HepG2 (cell line): ENCODE results near the gene AGT. TPM values are rescaled to one million over a fixed set of nuclear protein-coding genes. Genes with fewer than 3 reads are reported as not detected.

ENCODE experiments used
- BATF2 ChIP-seq: sonication (generic); formaldehyde crosslinking; IDR thresholded peaks from 2 replicates; pipeline ENCODE4 v1.8.0; 2022; ENCODE audit warnings: mild to moderate bottlenecking, missing genetic modification reagents, moderate library complexity
- CHD2 ChIP-seq: IDR thresholded peaks from 2 replicates; pipeline ENCODE4 v1.6.1; 2011; ENCODE audit warnings: low read depth, low read length, improper control_type of control experiment
- MEIS1 ChIP-seq: sonication (generic); formaldehyde crosslinking; IDR thresholded peaks from 2 replicates; pipeline ENCODE4 v1.9.0; 2021; ENCODE audit warnings: mild to moderate bottlenecking, missing genetic modification reagents, moderate library complexity, borderline replicate concordance
- RARA ChIP-seq: IDR thresholded peaks from 2 replicates; pipeline ENCODE4 v1.6.1; 2016; ENCODE audit warnings: missing genetic modification reagents, missing compliant biosample characterization
- SMC3 ChIP-seq: IDR thresholded peaks from 2 replicates; pipeline ENCODE4 v1.6.1; 2011; ENCODE audit warnings: low read length, improper control_type of control experiment
- SYNCRIP ChIP-seq: fragments of 200-400 bp; formaldehyde crosslinking; IDR thresholded peaks from 2 replicates; pipeline ENCODE4 v1.6.1; 2018; ENCODE audit warnings: mild to moderate bottlenecking, low read depth, low read length; ENCODE audit not compliant: insufficient read depth
- ZBTB3 ChIP-seq: sonication (generic); formaldehyde crosslinking; IDR thresholded peaks from 2 replicates; pipeline ENCODE4 v1.4.0; 2020; ENCODE audit warnings: low read depth, mild to moderate bottlenecking, moderate library complexity, missing genetic modification reagents, borderline replicate concordance
- ZFX ChIP-seq: sonication (generic); formaldehyde crosslinking; IDR thresholded peaks from 2 replicates; pipeline ENCODE4 v1.4.0; 2020; ENCODE audit warnings: mild to moderate bottlenecking, low read depth, missing genetic modification reagents, moderate library complexity
- ZMAT3 ChIP-seq: sonication (generic); formaldehyde crosslinking; conservative IDR thresholded peaks from 2 replicates; pipeline ENCODE4 v1.7.0; 2021; ENCODE audit warnings: missing genetic modification reagents
- ZNF232 ChIP-seq: sonication (generic); formaldehyde crosslinking; IDR thresholded peaks from 2 replicates; pipeline ENCODE4 v1.4.0; 2020; ENCODE audit warnings: missing genetic modification reagents, borderline replicate concordance
- ZNF3 ChIP-seq: IDR thresholded peaks from 2 replicates; pipeline ENCODE4 v1.7.0; 2017; ENCODE audit warnings: inconsistent platforms
- ZNF343 ChIP-seq: sonication (generic); formaldehyde crosslinking; IDR thresholded peaks from 2 replicates; pipeline ENCODE4 v1.4.0; 2020; ENCODE audit warnings: mild to moderate bottlenecking, missing genetic modification reagents
- ZNF382 ChIP-seq: sonication (generic); formaldehyde crosslinking; IDR thresholded peaks from 2 replicates; pipeline ENCODE4 v1.5.0; 2020; ENCODE audit warnings: missing genetic modification reagents, mild to moderate bottlenecking, borderline replicate concordance
- ZNF784 ChIP-seq: sonication (generic); formaldehyde crosslinking; IDR thresholded peaks from 2 replicates; pipeline ENCODE4 v1.5.1; 2020; ENCODE audit warnings: missing genetic modification reagents, mild to moderate bottlenecking, borderline replicate concordance
- polyA plus RNA-seq, 8 experiments: library from polyadenylated mRNA; depleted of rRNA in 3 of 8; stranded (reverse) in 7 of 8; unstranded in 1 of 8; fragments of >200 nt; fragmentation: Illumina TruSeq in 4 of 8; extraction: Trizol in 4 of 8; gene quantifications; 2 replicates each; pipeline versions ENCODE4 v1.2.1 to v1.2.3, GENCODE V29; 2011 to 2016; ENCODE audit warnings: low read depth in 4 of 8, missing spikeins in 1 of 8, mixed read lengths in 1 of 8; ENCODE audit not compliant: insufficient read depth in 1 of 8
- total RNA-seq, 5 experiments: library from RNA; depleted of rRNA; stranded (reverse); fragments of >200 nt; fragmentation: Illumina TruSeq; extraction: Trizol; gene quantifications; 2 replicates each; pipeline ENCODE4 v1.2.3, GENCODE V29; 2016; ENCODE audit warnings: low read depth in 1 of 5
- TF ChIP-seq, protein P1 (sequence below): sonication (generic); formaldehyde crosslinking; IDR thresholded peaks from 2 replicates; pipeline ENCODE4 v1.8.0; 2022; ENCODE audit warnings: mild to moderate bottlenecking, missing genetic modification reagents, borderline replicate concordance
- TF ChIP-seq, protein P2 (sequence below): sonication (generic); formaldehyde crosslinking; IDR thresholded peaks from 2 replicates; pipeline ENCODE4 v1.4.0; 2020; ENCODE audit warnings: missing genetic modification reagents
- TF ChIP-seq, protein P3 (sequence below): sonication (generic); formaldehyde crosslinking; IDR thresholded peaks from 2 replicates; pipeline ENCODE4 v1.4.0; 2020; ENCODE audit warnings: missing genetic modification reagents
- TF ChIP-seq, protein P4 (sequence below): sonication (generic); formaldehyde crosslinking; conservative IDR thresholded peaks from 2 replicates; pipeline ENCODE4 v1.4.0; 2020; ENCODE audit warnings: missing genetic modification reagents
- TF ChIP-seq, protein P5 (sequence below): fragments of 450-650 bp; IDR thresholded peaks from 2 replicates; pipeline ENCODE4 v1.6.1; 2017

The AGT gene
- total and polyA plus RNA-seq, 2 of the 13 experiments (the other 11 are each of a cell fraction or from before 2014, with no cell fraction given), result 892 to 2,071 TPM

DNA sequence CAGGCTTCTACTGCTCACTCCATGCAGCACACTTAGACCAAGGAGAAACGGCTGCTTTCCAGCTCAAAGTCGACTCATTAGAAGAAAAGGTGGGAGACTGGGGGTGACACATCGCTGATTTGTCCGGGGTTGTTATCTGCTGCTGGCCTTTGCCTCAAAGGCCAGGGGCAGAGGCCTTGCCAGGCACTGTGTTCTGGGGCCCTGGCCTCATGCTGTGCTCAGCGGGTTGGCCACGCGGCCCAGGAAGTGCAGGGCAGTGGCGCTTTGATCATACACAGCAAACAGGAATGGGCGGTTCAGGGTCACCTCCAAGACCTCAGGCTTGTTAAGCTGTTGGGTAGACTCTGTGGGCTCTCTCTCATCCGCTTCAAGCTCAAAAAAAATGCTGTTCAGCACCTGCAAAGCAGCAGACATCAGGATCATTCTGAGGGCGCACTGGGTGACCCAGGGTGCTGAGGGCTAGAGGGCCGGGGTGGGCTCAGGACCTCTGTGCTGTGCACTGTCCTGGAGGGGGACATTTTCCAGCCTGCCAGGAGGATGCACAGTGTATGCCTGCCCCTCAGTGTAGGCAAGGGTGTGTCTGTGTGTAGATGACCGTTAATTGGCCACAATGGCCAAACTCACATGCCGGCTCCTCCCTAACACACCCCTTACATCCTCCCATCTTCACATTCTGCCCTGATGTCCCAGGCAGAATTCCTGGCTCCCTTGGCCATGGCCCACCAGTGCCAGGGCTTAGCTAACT lies 10.8 kb downstream of the AGT start (continued):
- TF ChIP-seq, protein P1, sequence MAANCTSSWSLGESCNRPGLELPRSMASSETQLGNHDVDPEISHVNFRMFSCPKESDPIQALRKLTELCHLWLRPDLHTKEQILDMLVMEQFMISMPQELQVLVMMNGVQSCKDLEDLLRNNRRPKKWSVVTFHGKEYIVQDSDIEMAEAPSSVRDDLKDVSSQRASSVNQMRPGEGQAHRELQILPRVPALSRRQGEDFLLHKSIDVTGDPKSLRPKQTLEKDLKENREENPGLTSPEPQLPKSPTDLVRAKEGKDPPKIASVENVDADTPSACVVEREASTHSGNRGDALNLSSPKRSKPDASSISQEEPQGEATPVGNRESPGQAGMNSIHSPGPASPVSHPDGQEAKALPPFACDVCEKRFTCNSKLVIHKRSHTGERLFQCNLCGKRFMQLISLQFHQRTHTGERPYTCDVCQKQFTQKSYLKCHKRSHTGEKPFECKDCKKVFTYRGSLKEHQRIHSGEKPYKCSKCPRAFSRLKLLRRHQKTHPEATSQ (CRISPR knock-in tag), result peak; percentile 81; the same call in 1 of the 2 replicates
- TF ChIP-seq ZNF382 (CRISPR knock-in tag) (no peak), ZMAT3 (CRISPR knock-in tag) (peak; percentile 99), ZNF3 (0 out of 2 replicates have a peak, but pooled peaks have one; percentile 24), ZFX (peak; percentile 95), CHD2 (no peak), ZBTB3 (CRISPR knock-in tag) (no peak; the same call in 1 of the 2 replicates), ZNF343 (peak; percentile 91; the same call in 1 of the 2 replicates), SMC3 (0 out of 2 replicates have a peak, but pooled peaks have one; percentile 2), BATF2 (no peak), ZNF232 (CRISPR knock-in tag) (peak; percentile 97), MEIS1 (CRISPR knock-in tag) (peak; percentile 58; the same call in 1 of the 2 replicates), RARA (CRISPR knock-in tag) (peak; percentile 97), SYNCRIP (no peak), ZNF784 (CRISPR knock-in tag) (peak; percentile 87; the same call in 1 of the 2 replicates)
- TF ChIP-seq, protein P2, sequence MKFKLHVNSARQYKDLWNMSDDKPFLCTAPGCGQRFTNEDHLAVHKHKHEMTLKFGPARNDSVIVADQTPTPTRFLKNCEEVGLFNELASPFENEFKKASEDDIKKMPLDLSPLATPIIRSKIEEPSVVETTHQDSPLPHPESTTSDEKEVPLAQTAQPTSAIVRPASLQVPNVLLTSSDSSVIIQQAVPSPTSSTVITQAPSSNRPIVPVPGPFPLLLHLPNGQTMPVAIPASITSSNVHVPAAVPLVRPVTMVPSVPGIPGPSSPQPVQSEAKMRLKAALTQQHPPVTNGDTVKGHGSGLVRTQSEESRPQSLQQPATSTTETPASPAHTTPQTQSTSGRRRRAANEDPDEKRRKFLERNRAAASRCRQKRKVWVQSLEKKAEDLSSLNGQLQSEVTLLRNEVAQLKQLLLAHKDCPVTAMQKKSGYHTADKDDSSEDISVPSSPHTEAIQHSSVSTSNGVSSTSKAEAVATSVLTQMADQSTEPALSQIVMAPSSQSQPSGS, result peak; percentile 93
- TF ChIP-seq, protein P3, sequence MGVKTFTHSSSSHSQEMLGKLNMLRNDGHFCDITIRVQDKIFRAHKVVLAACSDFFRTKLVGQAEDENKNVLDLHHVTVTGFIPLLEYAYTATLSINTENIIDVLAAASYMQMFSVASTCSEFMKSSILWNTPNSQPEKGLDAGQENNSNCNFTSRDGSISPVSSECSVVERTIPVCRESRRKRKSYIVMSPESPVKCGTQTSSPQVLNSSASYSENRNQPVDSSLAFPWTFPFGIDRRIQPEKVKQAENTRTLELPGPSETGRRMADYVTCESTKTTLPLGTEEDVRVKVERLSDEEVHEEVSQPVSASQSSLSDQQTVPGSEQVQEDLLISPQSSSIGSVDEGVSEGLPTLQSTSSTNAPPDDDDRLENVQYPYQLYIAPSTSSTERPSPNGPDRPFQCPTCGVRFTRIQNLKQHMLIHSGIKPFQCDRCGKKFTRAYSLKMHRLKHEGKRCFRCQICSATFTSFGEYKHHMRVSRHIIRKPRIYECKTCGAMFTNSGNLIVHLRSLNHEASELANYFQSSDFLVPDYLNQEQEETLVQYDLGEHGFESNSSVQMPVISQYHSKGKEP (CRISPR knock-in tag), result peak; percentile 86; the same call in 1 of the 2 replicates
- TF ChIP-seq, protein P4, sequence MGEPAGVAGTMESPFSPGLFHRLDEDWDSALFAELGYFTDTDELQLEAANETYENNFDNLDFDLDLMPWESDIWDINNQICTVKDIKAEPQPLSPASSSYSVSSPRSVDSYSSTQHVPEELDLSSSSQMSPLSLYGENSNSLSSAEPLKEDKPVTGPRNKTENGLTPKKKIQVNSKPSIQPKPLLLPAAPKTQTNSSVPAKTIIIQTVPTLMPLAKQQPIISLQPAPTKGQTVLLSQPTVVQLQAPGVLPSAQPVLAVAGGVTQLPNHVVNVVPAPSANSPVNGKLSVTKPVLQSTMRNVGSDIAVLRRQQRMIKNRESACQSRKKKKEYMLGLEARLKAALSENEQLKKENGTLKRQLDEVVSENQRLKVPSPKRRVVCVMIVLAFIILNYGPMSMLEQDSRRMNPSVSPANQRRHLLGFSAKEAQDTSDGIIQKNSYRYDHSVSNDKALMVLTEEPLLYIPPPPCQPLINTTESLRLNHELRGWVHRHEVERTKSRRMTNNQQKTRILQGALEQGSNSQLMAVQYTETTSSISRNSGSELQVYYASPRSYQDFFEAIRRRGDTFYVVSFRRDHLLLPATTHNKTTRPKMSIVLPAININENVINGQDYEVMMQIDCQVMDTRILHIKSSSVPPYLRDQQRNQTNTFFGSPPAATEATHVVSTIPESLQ (CRISPR knock-in tag), result no peak
- TF ChIP-seq, protein P5, sequence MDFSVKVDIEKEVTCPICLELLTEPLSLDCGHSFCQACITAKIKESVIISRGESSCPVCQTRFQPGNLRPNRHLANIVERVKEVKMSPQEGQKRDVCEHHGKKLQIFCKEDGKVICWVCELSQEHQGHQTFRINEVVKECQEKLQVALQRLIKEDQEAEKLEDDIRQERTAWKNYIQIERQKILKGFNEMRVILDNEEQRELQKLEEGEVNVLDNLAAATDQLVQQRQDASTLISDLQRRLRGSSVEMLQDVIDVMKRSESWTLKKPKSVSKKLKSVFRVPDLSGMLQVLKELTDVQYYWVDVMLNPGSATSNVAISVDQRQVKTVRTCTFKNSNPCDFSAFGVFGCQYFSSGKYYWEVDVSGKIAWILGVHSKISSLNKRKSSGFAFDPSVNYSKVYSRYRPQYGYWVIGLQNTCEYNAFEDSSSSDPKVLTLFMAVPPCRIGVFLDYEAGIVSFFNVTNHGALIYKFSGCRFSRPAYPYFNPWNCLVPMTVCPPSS, result no peak
